GM18526 (cell line): ENCODE measurements around the gene CMTM7.
A peak's percentile ranks its signal among the peaks of the same experiment; 100 is the strongest.

ENCODE experiments used
- POLR2A ChIP-seq: IDR thresholded peaks from 3 replicates; pipeline ENCODE4 v1.6.1; 2011; ENCODE audit not compliant: insufficient read length; ENCODE audit errors: extremely low read depth

CMTM7 gene

DNA sequence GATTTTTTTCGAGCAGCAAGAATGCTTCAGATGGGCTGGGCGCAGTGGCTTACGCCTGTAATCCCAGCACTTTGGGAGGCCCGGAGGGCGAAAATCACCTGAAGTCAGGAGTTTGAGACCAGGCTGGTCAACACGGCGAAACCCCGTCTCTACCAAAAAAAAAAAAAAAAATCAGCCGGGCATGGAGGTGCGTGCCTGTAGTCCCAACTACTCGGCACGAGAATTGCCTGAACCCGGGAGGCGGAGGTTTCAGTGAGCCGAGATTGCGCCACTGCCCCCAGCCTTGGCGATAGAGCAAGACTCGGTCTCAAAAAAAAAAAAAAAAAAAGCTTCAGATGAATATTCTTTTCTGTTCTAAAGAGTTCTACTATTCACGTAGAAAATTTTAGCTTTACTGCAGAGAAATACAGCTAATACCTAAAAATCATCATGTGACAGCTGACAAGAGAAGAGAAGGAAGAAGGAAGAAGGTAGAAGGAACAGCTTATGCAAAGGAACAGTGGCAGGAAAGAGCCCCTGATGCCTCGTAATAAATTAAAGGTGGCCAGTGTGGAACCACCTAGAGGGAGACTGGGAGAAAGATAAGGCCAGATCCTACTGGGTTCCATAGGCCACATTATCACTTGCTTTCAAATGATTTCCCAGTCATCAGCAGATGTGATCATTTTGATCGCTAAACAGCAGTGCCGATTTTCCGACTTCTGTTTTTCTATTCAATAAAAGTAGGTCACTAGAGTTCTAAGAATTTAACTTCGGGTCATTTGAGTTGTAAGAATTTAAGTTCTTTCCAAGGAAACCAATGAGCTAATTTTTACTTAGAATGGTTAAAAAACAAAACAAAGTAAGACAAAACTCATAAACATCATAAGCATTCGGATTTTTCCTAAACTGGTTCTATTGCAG is 109.5 kb downstream of the CMTM7 start:
- no peak for TF ChIP-seq POLR2A

DNA sequence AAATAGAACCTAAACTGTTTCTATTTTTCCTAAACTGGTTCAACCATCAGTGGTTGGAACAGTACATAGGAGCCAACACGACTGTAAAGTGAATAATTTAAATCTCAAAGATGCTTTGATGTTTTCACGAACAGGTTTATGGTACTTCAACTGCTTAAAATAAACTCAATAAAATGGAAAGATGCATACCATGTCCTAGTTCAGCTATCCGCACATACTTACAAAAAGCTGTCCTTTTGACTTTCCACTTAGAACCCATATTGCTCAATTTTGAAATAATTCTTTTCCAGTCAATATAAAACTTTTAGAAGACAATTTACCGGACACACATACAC is 110.1 kb downstream of the CMTM7 start:
- TF ChIP-seq POLR2A, result no peak

DNA sequence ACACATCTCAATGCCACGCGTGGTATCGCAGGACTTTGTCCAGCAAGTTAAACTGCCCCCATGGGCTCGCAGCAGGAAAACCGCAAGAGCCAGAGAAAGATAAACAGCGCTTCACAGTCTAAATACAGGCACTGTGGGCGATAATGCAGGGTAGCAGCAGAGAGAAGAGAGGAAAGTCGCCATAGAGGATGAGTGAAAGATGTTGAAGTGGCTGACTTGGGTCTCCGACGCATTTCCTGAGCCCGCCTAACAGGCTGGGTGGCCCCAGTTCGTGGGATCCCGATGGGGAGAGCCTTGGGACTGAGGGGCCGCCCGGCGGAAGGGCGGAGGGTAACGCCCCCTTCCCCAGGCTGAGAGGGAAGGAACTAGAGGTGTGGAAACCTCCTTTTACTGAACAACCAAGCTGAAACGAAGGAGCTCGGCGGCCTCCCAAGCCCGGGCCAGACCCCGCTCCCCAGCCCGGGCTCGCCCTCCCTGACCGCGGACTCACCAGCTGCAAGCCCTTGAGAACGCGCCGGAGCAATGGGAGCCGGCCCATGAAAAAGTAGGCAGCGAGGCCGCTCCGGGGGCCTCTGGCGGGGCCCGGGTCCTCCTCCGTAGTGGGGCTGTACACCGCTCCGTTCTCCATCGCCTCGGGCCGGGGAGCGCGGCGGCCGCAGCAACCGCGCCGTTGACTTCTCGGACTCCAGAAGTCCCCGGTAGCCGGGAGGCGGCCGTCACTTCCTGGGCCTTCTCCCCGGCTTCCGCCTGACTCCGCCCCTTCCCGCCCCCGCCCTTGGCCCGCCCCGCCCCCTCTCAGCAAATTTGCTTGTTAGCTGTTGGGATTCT is 110.7 kb downstream of the CMTM7 start, which contains the start of gene CMTM6:
CMTM6 (minus strand) TSS at position 735 of the 828 bp plus-strand sequence; CDS start at position 628, 107 bp downstream.
- TF ChIP-seq POLR2A, result peak; percentile 71

DNA sequence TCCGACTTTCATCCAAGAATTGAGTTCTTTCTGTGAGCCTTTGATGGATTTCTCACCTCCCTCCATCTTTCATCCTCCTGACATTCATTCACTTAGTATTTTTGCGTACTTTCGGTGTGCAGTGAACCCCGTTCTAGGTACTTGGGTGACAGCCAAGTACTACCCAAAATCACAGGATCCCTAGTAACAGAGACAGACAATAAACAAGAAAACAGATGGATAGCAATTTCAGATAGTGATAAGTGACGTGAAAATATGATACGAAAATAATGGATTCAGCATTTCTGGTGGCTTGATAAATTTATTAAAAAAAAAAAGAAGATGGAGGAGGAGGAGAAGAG is 111.3 kb downstream of the CMTM7 start:
- TF ChIP-seq POLR2A, result no peak
